Sigmoid colon (tissue), 3 donors: ENCODE results near the gene LRP1B.

Experiments used
- CTCF ChIP-seq, 4 experiments: fragments of 450-650 bp in 3 of 4; fragments of 200-600 bp in 1 of 4; IDR thresholded peaks; one replicate each; pipeline ENCODE4 v1.5.1; 2016 to 2019; ENCODE audit warnings: antibody characterized with exemption in 4 of 4, mild to moderate bottlenecking in 3 of 4, moderate library complexity in 2 of 4
- POLR2A ChIP-seq, 2 donors: fragments of 450-650 bp; IDR thresholded peaks; one replicate each; pipeline ENCODE4 v1.6.1; 2016; ENCODE audit warnings: antibody characterized with exemption in 2 of 2, mild to moderate bottlenecking in 2 of 2, moderate library complexity in 2 of 2

GRCh38 chr2:140942284-140942683, 1188.5 kb downstream of the LRP1B start:
- no peak for TF ChIP-seq CTCF (IDR thresholded peaks at IDR 0.05)
- TF ChIP-seq POLR2A (IDR thresholded peaks at IDR 0.05) = no peak
